ENCODE results near the gene MACROD2. TPM values are rescaled to one million over a fixed set of nuclear protein-coding genes. Genes with fewer than 3 reads are reported as not detected.

MACROD2 gene
- total and polyA plus RNA-seq, 7 donors, result 0.20 to 4.8 (median 0.87) TPM

DNA sequence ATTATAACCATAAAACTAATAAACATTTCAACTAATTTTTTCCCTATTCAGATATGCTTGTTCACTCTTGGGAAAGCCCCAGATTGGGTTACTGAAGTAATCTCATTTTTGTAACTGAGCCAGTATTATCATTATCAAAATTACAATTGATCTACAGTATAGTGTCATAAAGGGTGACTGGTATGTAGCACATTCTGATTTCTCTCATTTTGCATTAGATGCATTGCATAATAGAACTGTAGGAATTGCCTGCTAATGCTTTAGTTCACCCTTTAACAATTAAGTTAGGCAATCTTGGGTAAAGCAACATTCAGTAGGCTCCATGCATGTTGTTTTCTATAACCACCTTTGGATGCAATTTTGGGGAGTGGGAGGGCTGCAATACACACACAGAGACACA, 492.9 kb downstream of the MACROD2 start:
- Histone ChIP-seq H3K36me3 (ENCODE audit: insufficient read depth in 1 of 2, low read depth in 1 of 2) (no peaks in the 10 kb centered on the region), H3K4me1 (no peaks in the 10 kb centered on the region), H3K27me3 (ENCODE audit: insufficient read depth in 3 of 3, low read length in 2 of 3) (no peaks in the 10 kb centered on the region), H3K27ac (no peak overlapping the region), H3K4me3 (no peak overlapping the region), H3K9me3 (no peaks in the 10 kb centered on the region)
- intact Hi-C loops (cut with DNase I), result no loop called here
- DNase-seq (no peak), ATAC-seq (no peak)
- TF ChIP-seq, protein P1, sequence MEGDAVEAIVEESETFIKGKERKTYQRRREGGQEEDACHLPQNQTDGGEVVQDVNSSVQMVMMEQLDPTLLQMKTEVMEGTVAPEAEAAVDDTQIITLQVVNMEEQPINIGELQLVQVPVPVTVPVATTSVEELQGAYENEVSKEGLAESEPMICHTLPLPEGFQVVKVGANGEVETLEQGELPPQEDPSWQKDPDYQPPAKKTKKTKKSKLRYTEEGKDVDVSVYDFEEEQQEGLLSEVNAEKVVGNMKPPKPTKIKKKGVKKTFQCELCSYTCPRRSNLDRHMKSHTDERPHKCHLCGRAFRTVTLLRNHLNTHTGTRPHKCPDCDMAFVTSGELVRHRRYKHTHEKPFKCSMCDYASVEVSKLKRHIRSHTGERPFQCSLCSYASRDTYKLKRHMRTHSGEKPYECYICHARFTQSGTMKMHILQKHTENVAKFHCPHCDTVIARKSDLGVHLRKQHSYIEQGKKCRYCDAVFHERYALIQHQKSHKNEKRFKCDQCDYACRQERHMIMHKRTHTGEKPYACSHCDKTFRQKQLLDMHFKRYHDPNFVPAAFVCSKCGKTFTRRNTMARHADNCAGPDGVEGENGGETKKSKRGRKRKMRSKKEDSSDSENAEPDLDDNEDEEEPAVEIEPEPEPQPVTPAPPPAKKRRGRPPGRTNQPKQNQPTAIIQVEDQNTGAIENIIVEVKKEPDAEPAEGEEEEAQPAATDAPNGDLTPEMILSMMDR (IDR thresholded peaks at IDR 0.05), result no peak

DNA sequence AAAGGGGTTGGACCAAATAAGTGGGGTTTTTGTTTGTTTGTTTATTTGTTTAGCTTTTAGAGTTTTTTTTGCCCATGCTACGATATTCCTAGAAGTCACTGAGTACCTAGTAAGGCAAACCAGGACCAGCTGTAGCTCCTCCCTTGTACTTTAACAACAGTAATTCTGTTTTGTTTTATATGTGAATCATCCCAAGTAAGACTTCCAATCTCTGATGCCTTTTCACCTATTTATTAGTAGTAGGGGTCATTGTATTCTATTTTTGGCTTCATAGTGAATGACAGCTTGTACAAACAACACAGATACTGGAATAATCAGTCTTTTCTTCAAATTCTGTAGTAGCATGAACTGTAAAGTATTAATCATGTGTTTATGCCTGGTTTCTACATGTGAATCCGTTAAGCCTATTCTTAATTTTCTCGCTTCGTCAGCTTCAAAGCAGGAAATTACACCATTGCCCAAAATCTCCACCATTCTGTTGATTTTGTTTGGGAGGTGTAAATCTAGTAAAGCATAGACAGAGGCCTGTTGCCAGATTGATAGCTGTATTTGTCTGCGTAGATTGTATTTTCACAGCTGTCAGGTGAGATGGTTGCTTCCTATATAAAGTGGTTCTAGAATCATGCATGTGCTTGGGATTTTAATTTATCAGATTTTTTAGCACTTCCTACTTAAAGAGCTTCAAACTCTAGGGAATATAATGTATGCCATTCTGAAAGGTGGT, 493.6 kb downstream of the MACROD2 start:
- intact Hi-C loops (cut with DNase I), result no loop called here
- no peaks in the 10 kb centered on the region for H3K36me3 ChIP-seq (ENCODE audit: insufficient read depth in 1 of 2, low read depth in 1 of 2)

DNA sequence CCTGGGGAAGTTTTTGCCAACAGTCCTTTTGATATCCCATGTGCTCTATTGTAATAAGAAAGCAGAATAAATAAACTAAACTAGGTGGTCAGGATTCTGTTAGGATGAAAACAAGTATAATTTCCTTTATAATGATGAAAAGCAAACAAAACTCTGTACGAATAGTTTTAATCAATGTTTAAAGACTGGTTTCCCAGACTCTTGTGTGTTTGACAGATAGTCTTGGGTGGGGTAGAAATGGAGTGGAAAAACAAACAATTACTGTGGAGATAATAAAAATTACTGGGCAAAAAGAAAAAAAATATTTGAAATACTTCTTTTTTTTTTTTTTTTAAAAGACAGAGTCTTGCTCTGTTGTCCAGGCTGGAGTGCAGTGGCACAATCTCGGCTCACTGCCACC, 494.2 kb downstream of the MACROD2 start:
- no peaks in the 10 kb centered on the region for H3K36me3 ChIP-seq (ENCODE audit: insufficient read depth in 1 of 2, low read depth in 1 of 2)
- intact Hi-C loops (cut with DNase I), result no loop called here
- no peaks in the 10 kb centered on the region for H3K4me1 ChIP-seq
- ATAC-seq (no peak), DNase-seq (no peak)
- H3K4me3 ChIP-seq, result no peak overlapping the region
- TF ChIP-seq, protein P1 (IDR thresholded peaks at IDR 0.05), result no peak
- 41 to 47% (median 44%) methylated on average over 2 of the region's 2 CpGs for WGBS, 3 donors
- H3K9me3 ChIP-seq, result no peaks in the 10 kb centered on the region
- H3K27me3 ChIP-seq (ENCODE audit: insufficient read depth in 3 of 3, low read length in 2 of 3), result no peaks in the 10 kb centered on the region
- no peak overlapping the region for H3K27ac ChIP-seq

More for the DNA sequence above, 493.6 kb downstream of the MACROD2 start:
- no peak for ATAC-seq
- Histone ChIP-seq H3K9me3 (no peaks in the 10 kb centered on the region), H3K4me1 (no peaks in the 10 kb centered on the region), H3K4me3 (no peak overlapping the region), H3K27ac (no peak overlapping the region), H3K27me3 (ENCODE audit: insufficient read depth in 3 of 3, low read length in 2 of 3) (no peaks in the 10 kb centered on the region)
- TF ChIP-seq, protein P1 (IDR thresholded peaks at IDR 0.05), result no peak
- DNase-seq, result no peak
- WGBS, 3 donors, result 71 to 92% (median 75%) methylated on average over 5 of the region's 5 CpGs

DNA sequence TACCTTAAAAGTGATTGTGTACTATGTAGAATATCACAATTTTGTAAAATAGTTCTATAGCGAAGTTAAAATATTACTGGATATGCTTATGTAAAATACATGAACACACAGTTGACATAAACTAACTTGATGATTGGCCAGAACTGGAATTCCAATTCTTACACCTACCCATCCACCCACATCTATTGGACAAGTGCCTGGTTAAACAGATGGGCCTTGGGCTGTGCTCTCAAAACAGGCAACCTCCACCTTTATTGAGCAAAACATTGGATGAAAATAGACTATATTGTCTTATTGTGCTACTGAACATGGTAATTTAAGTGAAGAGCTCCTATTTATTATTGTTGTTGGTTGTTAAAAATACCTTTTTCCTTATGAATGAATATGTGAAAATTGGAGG, 496.1 kb downstream of the MACROD2 start:
- DNase-seq (no peak), ATAC-seq (no peak)
- H3K27me3 ChIP-seq (ENCODE audit: insufficient read depth in 3 of 3, low read length in 2 of 3), result no peaks in the 10 kb centered on the region
- H3K9me3 ChIP-seq, result no peaks in the 10 kb centered on the region
- no peak overlapping the region for H3K27ac ChIP-seq
- intact Hi-C loops (cut with DNase I), result no loop called here
- H3K4me3 ChIP-seq, result no peak overlapping the region
- WGBS, 3 donors, result 96 to 100% (median 98%) methylated on average over 1 of the region's 1 CpG
- H3K36me3 ChIP-seq (ENCODE audit: insufficient read depth in 1 of 2, low read depth in 1 of 2), result no peaks in the 10 kb centered on the region
- TF ChIP-seq, protein P1 (IDR thresholded peaks at IDR 0.05), result no peak
- no peaks in the 10 kb centered on the region for H3K4me1 ChIP-seq

DNA sequence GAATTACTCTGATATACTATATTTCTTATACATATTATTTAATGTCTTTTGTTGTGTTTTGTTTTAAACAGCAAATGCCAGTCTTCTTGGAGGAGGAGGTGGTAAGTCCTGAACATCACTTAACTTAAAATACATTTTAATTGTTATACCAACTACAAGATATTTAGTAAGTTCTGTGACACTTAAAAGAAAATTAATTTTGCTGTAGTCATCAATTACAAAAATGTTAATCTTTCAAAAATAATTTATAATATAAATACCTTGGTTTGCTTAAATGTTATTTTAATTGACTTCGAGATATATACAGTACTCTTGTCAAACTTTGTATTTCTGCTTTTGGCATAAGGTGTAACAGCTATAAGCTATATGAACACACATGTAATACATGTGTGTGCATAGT, 498.1 kb downstream of the MACROD2 start:
- Histone ChIP-seq H3K27me3 (ENCODE audit: insufficient read depth in 3 of 3, low read length in 2 of 3) (no peaks in the 10 kb centered on the region), H3K27ac (no peak overlapping the region), H3K4me3 (no peak overlapping the region), H3K9me3 (no peaks in the 10 kb centered on the region), H3K36me3 (ENCODE audit: insufficient read depth in 1 of 2, low read depth in 1 of 2) (no peaks in the 10 kb centered on the region), H3K4me1 (no peaks in the 10 kb centered on the region)
- intact Hi-C loops (cut with DNase I), result no loop called here
- no peak for ATAC-seq
- TF ChIP-seq, protein P1 (IDR thresholded peaks at IDR 0.05), result no peak
- DNase-seq, result no peak
- WGBS, 3 donors, result 84 to 94% (median 90%) methylated on average over 1 of the region's 1 CpG

Data from psoas muscle (tissue), 8 donors.